ENCODE data around the gene CHMP2B. TPM values are rescaled to one million over a fixed set of nuclear protein-coding genes. Genes with fewer than 3 reads are reported as not detected.

The CHMP2B gene
- total and polyA plus RNA-seq, 2 of the 8 experiments (the other 6 are each of a cell fraction or from before 2014, with no cell fraction given): 14.0 to 56.5 TPM

DNA sequence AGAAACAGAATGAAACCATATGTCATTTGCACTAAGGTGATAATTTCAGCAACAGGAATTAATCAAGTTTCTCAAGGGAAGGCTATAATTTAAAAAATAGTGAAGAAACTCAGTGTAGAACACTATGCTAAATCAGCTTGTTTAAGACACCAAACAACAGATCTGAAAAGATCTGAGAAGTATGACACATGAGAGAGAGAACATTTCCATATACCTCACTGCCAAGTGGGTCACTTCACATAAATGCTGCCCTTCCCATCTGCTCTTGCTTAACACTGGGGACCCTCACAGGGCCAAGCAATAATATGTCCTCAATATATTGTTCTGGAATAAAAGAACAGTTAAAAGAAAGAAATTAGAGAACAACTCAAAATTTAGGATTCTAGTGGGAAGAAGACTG is 45.6 kb upstream of the CHMP2B start:
- Histone ChIP-seq H3K18ac (ENCODE audit: extremely low read depth, low read length) (no peak overlapping the region), H3K79me2 (ENCODE audit: control insufficient read depth in 1 of 2, insufficient read depth in 2 of 2, low read length in 2 of 2) (no peaks in the 10 kb centered on the region), H3K36me3 (ENCODE audit: control insufficient read depth in 2 of 4, insufficient read depth in 4 of 4, low read length in 3 of 4) (no peaks in the 10 kb centered on the region), H3K27ac (ENCODE audit: low read depth, low read length) (no peak overlapping the region), H3K56ac (replicated peaks; ENCODE audit: insufficient read length, low read depth, low read length) (no peak overlapping the region), H4K5ac (ENCODE audit: insufficient read length, low read depth, low read length) (no peak overlapping the region), H3K23ac (ENCODE audit: insufficient read length) (no peak overlapping the region), H3K9me3 (ENCODE audit: insufficient read depth in 2 of 2, low read depth in 1 of 2, low read length in 1 of 2) (no peaks in the 10 kb centered on the region), H3K4me3 (ENCODE audit: extremely low read depth in 1 of 4, insufficient read depth in 2 of 4, low read depth in 3 of 4, low read length in 4 of 4) (no peak overlapping the region), H4K8ac (ENCODE audit: extremely low read depth, insufficient read depth, low read length) (no peak overlapping the region), H3K4ac (replicated peaks; ENCODE audit: insufficient read length, low read depth, low read length) (no peak overlapping the region), H3K4me2 (ENCODE audit: insufficient read depth in 1 of 2, low read depth in 2 of 2, low read length in 2 of 2) (no peak overlapping the region), H4K91ac (replicated peaks; ENCODE audit: insufficient read length, low read length) (no peak overlapping the region), H3K14ac (ENCODE audit: insufficient read length) (no peak overlapping the region), H3K79me1 (ENCODE audit: low read depth, low read length) (no peaks in the 10 kb centered on the region), H2BK15ac (ENCODE audit: low read length) (no peak overlapping the region), H3K27me3 (replicated peaks in 1 of 4; ENCODE audit: control insufficient read depth in 3 of 4, extremely low read depth in 1 of 4, insufficient read depth in 3 of 4, low read length in 3 of 4) (no peaks in the 10 kb centered on the region), H3K9ac (replicated peaks in 1 of 4; ENCODE audit: extremely low read depth in 1 of 4, low read depth in 3 of 4, low read length in 3 of 4) (no peak overlapping the region), H2AK5ac (ENCODE audit: low read depth, low read length) (no peak overlapping the region), H2BK20ac (ENCODE audit: low read length) (no peak overlapping the region), H2BK5ac (ENCODE audit: low read depth, low read length) (no peak overlapping the region), H2AFZ (ENCODE audit: low read length) (no peak overlapping the region), H2BK12ac (ENCODE audit: low read depth, low read length) (no peak overlapping the region), H3K4me1 (replicated peaks in 1 of 4; ENCODE audit: control insufficient read depth in 3 of 4, insufficient read depth in 4 of 4, low read length in 3 of 4) (no peaks in the 10 kb centered on the region; a peak in 1 of 7 replicates), H2BK120ac (replicated peaks; ENCODE audit: low read depth, low read length) (no peak overlapping the region), H3K23me2 (ENCODE audit: low read depth, low read length) (no peaks in the 10 kb centered on the region), H4K20me1 (replicated peaks in 1 of 2; ENCODE audit: control insufficient read depth in 1 of 2, insufficient read depth in 2 of 2, low read length in 2 of 2) (no peaks in the 10 kb centered on the region)
- DNase-seq (ENCODE audit: low read depth in 1 of 2, low spot score in 2 of 2) (no peak), FAIRE-seq (no peak)
- ChIA-PET CTCF (ENCODE audit: partially characterized antibody) (interaction anchor here (2.1 kb wide), 1 partner anchor 14 kb away, joined by 11 read pairs; no protein-coding TSS in a partner anchor), POLR2A (ENCODE audit: partially characterized antibody) (no interaction called here)
- TF ChIP-seq EZH2 (IDR thresholded peaks at IDR 0.05; ENCODE audit: low read depth, low read length, severe bottlenecking) (no peak), RNF2 (IDR thresholded peaks at IDR 0.05; ENCODE audit: borderline replicate concordance, low read depth, low read length, missing control alignments, poor library complexity, severe bottlenecking) (no peak), CBX8 (IDR thresholded peaks at IDR 0.05; ENCODE audit: borderline replicate concordance, low read depth, low read length) (no peak), GABPA (IDR thresholded peaks at IDR 0.05; ENCODE audit: borderline replicate concordance, insufficient read depth, low read length) (no peak), EGR1 (IDR thresholded peaks at IDR 0.05; ENCODE audit: borderline replicate concordance, low read depth, low read length) (no peak)
- TF ChIP-seq, protein P1, sequence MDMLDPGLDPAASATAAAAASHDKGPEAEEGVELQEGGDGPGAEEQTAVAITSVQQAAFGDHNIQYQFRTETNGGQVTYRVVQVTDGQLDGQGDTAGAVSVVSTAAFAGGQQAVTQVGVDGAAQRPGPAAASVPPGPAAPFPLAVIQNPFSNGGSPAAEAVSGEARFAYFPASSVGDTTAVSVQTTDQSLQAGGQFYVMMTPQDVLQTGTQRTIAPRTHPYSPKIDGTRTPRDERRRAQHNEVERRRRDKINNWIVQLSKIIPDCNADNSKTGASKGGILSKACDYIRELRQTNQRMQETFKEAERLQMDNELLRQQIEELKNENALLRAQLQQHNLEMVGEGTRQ (IDR thresholded peaks at IDR 0.05; ENCODE audit: low read length): no peak
- TF ChIP-seq, protein P2, sequence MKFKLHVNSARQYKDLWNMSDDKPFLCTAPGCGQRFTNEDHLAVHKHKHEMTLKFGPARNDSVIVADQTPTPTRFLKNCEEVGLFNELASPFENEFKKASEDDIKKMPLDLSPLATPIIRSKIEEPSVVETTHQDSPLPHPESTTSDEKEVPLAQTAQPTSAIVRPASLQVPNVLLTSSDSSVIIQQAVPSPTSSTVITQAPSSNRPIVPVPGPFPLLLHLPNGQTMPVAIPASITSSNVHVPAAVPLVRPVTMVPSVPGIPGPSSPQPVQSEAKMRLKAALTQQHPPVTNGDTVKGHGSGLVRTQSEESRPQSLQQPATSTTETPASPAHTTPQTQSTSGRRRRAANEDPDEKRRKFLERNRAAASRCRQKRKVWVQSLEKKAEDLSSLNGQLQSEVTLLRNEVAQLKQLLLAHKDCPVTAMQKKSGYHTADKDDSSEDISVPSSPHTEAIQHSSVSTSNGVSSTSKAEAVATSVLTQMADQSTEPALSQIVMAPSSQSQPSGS (IDR thresholded peaks at IDR 0.05; ENCODE audit: low read length): no peak
- TF ChIP-seq, protein P3, sequence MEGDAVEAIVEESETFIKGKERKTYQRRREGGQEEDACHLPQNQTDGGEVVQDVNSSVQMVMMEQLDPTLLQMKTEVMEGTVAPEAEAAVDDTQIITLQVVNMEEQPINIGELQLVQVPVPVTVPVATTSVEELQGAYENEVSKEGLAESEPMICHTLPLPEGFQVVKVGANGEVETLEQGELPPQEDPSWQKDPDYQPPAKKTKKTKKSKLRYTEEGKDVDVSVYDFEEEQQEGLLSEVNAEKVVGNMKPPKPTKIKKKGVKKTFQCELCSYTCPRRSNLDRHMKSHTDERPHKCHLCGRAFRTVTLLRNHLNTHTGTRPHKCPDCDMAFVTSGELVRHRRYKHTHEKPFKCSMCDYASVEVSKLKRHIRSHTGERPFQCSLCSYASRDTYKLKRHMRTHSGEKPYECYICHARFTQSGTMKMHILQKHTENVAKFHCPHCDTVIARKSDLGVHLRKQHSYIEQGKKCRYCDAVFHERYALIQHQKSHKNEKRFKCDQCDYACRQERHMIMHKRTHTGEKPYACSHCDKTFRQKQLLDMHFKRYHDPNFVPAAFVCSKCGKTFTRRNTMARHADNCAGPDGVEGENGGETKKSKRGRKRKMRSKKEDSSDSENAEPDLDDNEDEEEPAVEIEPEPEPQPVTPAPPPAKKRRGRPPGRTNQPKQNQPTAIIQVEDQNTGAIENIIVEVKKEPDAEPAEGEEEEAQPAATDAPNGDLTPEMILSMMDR (IDR thresholded peaks at IDR 0.05; ENCODE audit: control extremely low read depth in 1 of 3, insufficient read depth in 1 of 3, low read depth in 1 of 3, low read length in 3 of 3): no peak

All from H1 (cell line).